H9 (cell line): ENCODE measurements around the gene MTCH1. TPM values are rescaled to one million over a fixed set of nuclear protein-coding genes. Genes with fewer than 3 reads are reported as not detected.
A peak's percentile ranks its signal among the peaks of the same experiment; 100 is the strongest.

Source experiments
- DNase-seq: peaks from one replicate; pipeline ENCODE4 v3.0.0-alpha.2; 2017
- H2AFZ ChIP-seq: one replicate; pipeline ENCODE4 v1.6.1; 2013; ENCODE audit warnings: mild to moderate bottlenecking, low read length, control low read depth, moderate library complexity
- H2AK5ac ChIP-seq: 2 replicates; pipeline ENCODE4 v1.6.1; 2013; ENCODE audit warnings: low read length, control low read depth, mixed read lengths; ENCODE audit not compliant: insufficient read length
- H2BK120ac ChIP-seq: one replicate; pipeline ENCODE4 v1.6.1; 2013; ENCODE audit warnings: low read depth, mild to moderate bottlenecking, low read length, control low read depth, inconsistent platforms; ENCODE audit not compliant: poor library complexity, severe bottlenecking
- H2BK12ac ChIP-seq: 2 replicates; pipeline ENCODE4 v1.6.1; 2013; ENCODE audit warnings: low read length, control low read depth, mixed read lengths, low read depth; ENCODE audit not compliant: insufficient read length
- H2BK15ac ChIP-seq: 2 replicates; pipeline ENCODE4 v1.6.1; 2013; ENCODE audit warnings: low read depth, low read length, control low read depth
- H2BK20ac ChIP-seq: one replicate; pipeline ENCODE4 v1.6.1; 2013; ENCODE audit warnings: low read depth, mild to moderate bottlenecking, low read length, control low read depth, inconsistent platforms; ENCODE audit not compliant: poor library complexity, severe bottlenecking
- H2BK5ac ChIP-seq: 2 replicates; pipeline ENCODE4 v1.6.1; 2013; ENCODE audit warnings: low read length, control low read depth, mixed read lengths; ENCODE audit not compliant: insufficient read length
- H3K14ac ChIP-seq: 2 replicates; pipeline ENCODE4 v1.6.1; 2013; ENCODE audit warnings: low read length, control low read depth; ENCODE audit not compliant: insufficient read depth
- H3K18ac ChIP-seq: 2 replicates; pipeline ENCODE4 v1.6.1; 2013; ENCODE audit warnings: low read depth, mild to moderate bottlenecking, mixed read lengths, low read length, control low read depth; ENCODE audit not compliant: insufficient read length
- H3K23ac ChIP-seq: 2 replicates; pipeline ENCODE4 v1.6.1; 2013; ENCODE audit warnings: low read length, control low read depth, mixed read lengths, low read depth; ENCODE audit not compliant: insufficient read length
- H3K23me2 ChIP-seq: 2 replicates; pipeline ENCODE4 v1.6.1; 2013; ENCODE audit warnings: low read depth, mild to moderate bottlenecking, mixed read lengths, low read length, control low read depth; ENCODE audit not compliant: insufficient read length, poor library complexity, severe bottlenecking
- H3K27ac ChIP-seq: 2 replicates; pipeline ENCODE4 v1.5.1; 2013; ENCODE audit warnings: low read length, control low read depth, mixed read lengths, low read depth; ENCODE audit not compliant: insufficient read length
- H3K27me3 ChIP-seq: 2 replicates; pipeline ENCODE4 v1.6.1; 2013; ENCODE audit warnings: low read length, control low read depth, inconsistent platforms; ENCODE audit not compliant: insufficient read depth
- H3K4ac ChIP-seq: 2 replicates; pipeline ENCODE4 v1.6.1; 2013; ENCODE audit warnings: low read depth, mild to moderate bottlenecking, control low read depth, inconsistent platforms, low read length, moderate library complexity
- H3K4me1 ChIP-seq: 2 replicates; pipeline ENCODE4 v1.6.1; 2013; ENCODE audit warnings: low read length, control low read depth, inconsistent platforms; ENCODE audit not compliant: insufficient read depth
- H3K4me2 ChIP-seq: 2 replicates; pipeline ENCODE4 v1.6.1; 2013; ENCODE audit warnings: low read length, control low read depth, mixed read lengths; ENCODE audit not compliant: insufficient read length, insufficient read depth
- H3K56ac ChIP-seq: 2 replicates; pipeline ENCODE4 v1.6.1; 2013; ENCODE audit warnings: low read depth, mild to moderate bottlenecking, mixed read lengths, low read length, control low read depth; ENCODE audit not compliant: insufficient read length
- H3K79me1 ChIP-seq: 2 replicates; pipeline ENCODE4 v1.6.1; 2013; ENCODE audit warnings: low read depth, mild to moderate bottlenecking, moderate library complexity, low read length, control low read depth, inconsistent platforms; ENCODE audit not compliant: insufficient read depth, poor library complexity, severe bottlenecking
- H3K79me2 ChIP-seq: 2 replicates; pipeline ENCODE4 v1.6.1; 2013; ENCODE audit warnings: low read length, control low read depth, inconsistent platforms; ENCODE audit not compliant: insufficient read depth
- H3K9ac ChIP-seq: 2 replicates; pipeline ENCODE4 v1.6.1; 2013; ENCODE audit warnings: low read length, control low read depth, mixed read lengths; ENCODE audit not compliant: insufficient read length; ENCODE audit errors: extremely low read depth
- H3K9me3 ChIP-seq: one replicate; pipeline ENCODE4 v1.6.1; 2013; ENCODE audit warnings: low read depth, low read length, inconsistent platforms; ENCODE audit not compliant: control insufficient read depth
- H3T11ph ChIP-seq: one replicate; pipeline ENCODE4 v1.6.1; 2013; ENCODE audit warnings: mild to moderate bottlenecking, low read length, control low read depth, inconsistent platforms
- H4K20me1 ChIP-seq: one replicate; pipeline ENCODE4 v1.6.1; 2013; ENCODE audit not compliant: control insufficient read depth, insufficient read length, insufficient read depth
- H4K5ac ChIP-seq: 2 replicates; pipeline ENCODE4 v1.6.1; 2013; ENCODE audit warnings: low read depth, mild to moderate bottlenecking, mixed read lengths, low read length, control low read depth; ENCODE audit not compliant: insufficient read length
- H4K8ac ChIP-seq: replicated peaks from 2 replicates; pipeline ENCODE4 v1.6.1; 2013; ENCODE audit warnings: low read length, control low read depth, mixed read lengths, low read depth; ENCODE audit not compliant: insufficient read length
- H4K91ac ChIP-seq: 2 replicates; pipeline ENCODE4 v1.6.1; 2013; ENCODE audit warnings: low read depth, mild to moderate bottlenecking, moderate library complexity, mixed read lengths, low read length, control low read depth; ENCODE audit not compliant: insufficient read length
- H3K27ac Mint-ChIP-seq, 3 experiments: 2 replicates in 2 of 3; 3 replicates in 1 of 3; pipeline ENCODE4 v1.8.0; 2020 to 2021; ENCODE audit warnings: mixed read lengths in 3 of 3, mild to moderate bottlenecking in 1 of 3, moderate library complexity in 1 of 3
- H3K27me3 Mint-ChIP-seq: 2 replicates; pipeline ENCODE4 v1.8.0; 2021; ENCODE audit warnings: low read depth, mild to moderate bottlenecking, moderate library complexity, mixed read lengths
- H3K36me3 Mint-ChIP-seq, 3 experiments: 2 replicates in 2 of 3; 3 replicates in 1 of 3; pipeline ENCODE4 v1.8.0; 2020 to 2021; ENCODE audit warnings: low read depth in 3 of 3, mixed read lengths in 3 of 3; ENCODE audit not compliant: insufficient read depth in 1 of 3
- H3K4me1 Mint-ChIP-seq, 2 experiments: 2 replicates each; pipeline ENCODE4 v1.8.0; 2020; ENCODE audit warnings: mixed read lengths in 2 of 2
- H3K4me3 Mint-ChIP-seq, 2 experiments: 2 replicates in 1 of 2; 3 replicates in 1 of 2; pipeline ENCODE4 v1.8.0; 2020 to 2021; ENCODE audit warnings: mild to moderate bottlenecking in 2 of 2, mixed read lengths in 2 of 2, moderate library complexity in 1 of 2
- H3K9me3 Mint-ChIP-seq, 2 experiments: 2 replicates in 1 of 2; 3 replicates in 1 of 2; pipeline ENCODE4 v1.8.0; 2020; ENCODE audit warnings: mild to moderate bottlenecking in 2 of 2, mixed read lengths in 2 of 2, moderate library complexity in 1 of 2
- CTCF ChIP-seq: fragments of 200-600 bp; sonication (generic); conservative IDR thresholded peaks from 3 replicates; pipeline ENCODE4 v1.8.0; 2021; ENCODE audit warnings: antibody characterized with exemption, mild to moderate bottlenecking
- WGBS: extraction: QIAGEN DNeasy Blood & Tissue Kit; methylation state at CpG from one replicate; pipeline ENCODE4 v1.1.7; 2013; ENCODE audit warnings: missing lambda C conversion rate, low lambda C conversion rate, mixed read lengths; ENCODE audit not compliant: insufficient read length; ENCODE audit errors: extremely low coverage; 5-methylcytosine and 5-hydroxymethylcytosine counted together
- total RNA-seq: library from RNA; stranded (reverse); gene quantifications from 2 replicates; pipeline ENCODE4 v1.2.1, GENCODE V29; 2021

MTCH1 gene
- total RNA-seq, 1 experiment from 2014 or later, result 200 TPM

GRCh38 chr6:36999061-36999750 lies 13.2 kb upstream of the MTCH1 start:
- no peak overlapping the region for H2BK5ac ChIP-seq
- no peaks in the 10 kb centered on the region for H3K9me3 ChIP-seq
- no peaks in the 10 kb centered on the region for H3K23me2 ChIP-seq
- H3K56ac ChIP-seq, result no peak overlapping the region
- no peaks in the 10 kb centered on the region for H3K79me2 ChIP-seq
- H3K27me3 ChIP-seq, result no peaks in the 10 kb centered on the region
- H3K23ac ChIP-seq, result no peak overlapping the region
- no peak overlapping the region for H3K4me2 ChIP-seq
- DNase-seq, result no peak
- H2BK15ac ChIP-seq, result no peak overlapping the region
- H3K14ac ChIP-seq, result no peak overlapping the region
- H3K27ac ChIP-seq, result no peak overlapping the region
- no peak overlapping the region; a peak in 1 of 7 replicates for H3K27ac Mint-ChIP-seq
- no peak overlapping the region for H3K18ac ChIP-seq
- no peaks in the 10 kb centered on the region for H3K36me3 Mint-ChIP-seq
- H2BK12ac ChIP-seq, result no peak overlapping the region
- H4K8ac ChIP-seq, result no peak overlapping the region
- peaks cover 6% of the 10 kb centered on the region for H3K27me3 Mint-ChIP-seq
- no peak overlapping the region for H2BK120ac ChIP-seq
- H3K9ac ChIP-seq, result no peak overlapping the region
- no peak overlapping the region for H3T11ph ChIP-seq
- H3K4ac ChIP-seq, result no peak overlapping the region
- no peak for TF ChIP-seq CTCF
- H3K4me3 Mint-ChIP-seq, result 0 out of 5 replicates have a peak overlapping the region, but pooled peaks of 1 of the 2 experiments have one; percentile 1
- H2BK20ac ChIP-seq, result no peak overlapping the region
- H4K91ac ChIP-seq, result no peak overlapping the region
- no CpG with 5 or more reads among the region's 15 CpGs for WGBS
- H2AFZ ChIP-seq, result no peak overlapping the region
- no peaks in the 10 kb centered on the region for H3K79me1 ChIP-seq
- H4K5ac ChIP-seq, result no peak overlapping the region
- no peak overlapping the region for H2AK5ac ChIP-seq
- H3K9me3 Mint-ChIP-seq, result no peaks in the 10 kb centered on the region
- H4K20me1 ChIP-seq, result no peaks in the 10 kb centered on the region
- H3K4me1 ChIP-seq, result no peaks in the 10 kb centered on the region; the same call in 1 of the 2 replicates
- peaks cover 8 to 29% of the 10 kb centered on the region in 2 experiments; a peak in 3 of 4 replicates for H3K4me1 Mint-ChIP-seq
